GM21360 (cell line): Measurements from ENCODE around the gene DNAH2.

Experiments
- ATAC-seq: cut with Tn5 transposase; IDR thresholded peaks from one replicate; pipeline ENCODE4 v1.9.1; 2021; ENCODE audit warnings: mild to moderate bottlenecking, moderate library complexity; ENCODE audit not compliant: unreplicated experiment

Gene DNAH2

DNA sequence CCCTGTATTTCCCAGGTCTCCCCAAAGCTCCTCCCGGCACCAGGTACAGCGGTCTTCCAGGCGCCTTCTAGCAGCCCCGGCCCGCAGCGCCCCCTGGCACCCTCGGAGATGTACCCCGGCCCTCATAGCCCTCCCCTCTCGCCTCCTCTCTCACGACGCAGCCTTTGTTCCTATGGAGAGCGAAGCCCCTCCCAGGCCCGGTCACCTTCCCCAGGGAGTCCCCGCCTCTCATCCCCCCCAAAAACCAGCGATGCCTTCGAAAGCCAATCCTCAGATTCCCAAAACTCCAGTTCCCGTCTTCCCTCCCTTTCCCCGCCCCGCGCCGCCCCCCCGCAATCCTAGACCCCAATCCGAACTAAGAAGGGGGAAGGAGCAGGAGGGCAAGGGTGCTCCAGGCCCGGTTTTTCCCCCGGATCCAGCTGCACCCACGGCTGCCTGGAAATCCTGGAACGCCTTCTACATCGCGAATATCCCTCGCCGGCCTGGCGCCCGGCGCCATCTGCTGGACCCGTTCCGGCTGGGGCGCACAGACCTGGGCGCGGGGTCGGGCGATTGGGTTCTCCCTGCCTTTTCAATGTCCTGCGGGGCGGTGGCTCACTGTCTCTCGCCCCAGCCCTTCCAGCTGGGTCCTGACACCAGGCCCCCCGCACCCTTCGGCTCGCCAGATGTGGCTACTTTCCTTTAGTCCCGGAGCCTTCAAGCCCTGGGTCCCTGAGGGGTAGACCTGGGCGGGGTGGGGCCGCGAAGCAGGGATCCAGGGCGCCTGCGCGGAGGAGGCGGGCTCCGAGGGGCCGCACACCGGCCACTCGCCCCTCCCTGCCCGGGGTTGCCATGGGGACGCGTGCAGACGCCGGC is at the start of gene DNAH2:
TSS of gene DNAH2 (plus strand) at position 844 of the 855 bp plus-strand sequence. CDS start 1,991 bp downstream, outside the sequence.
- no peak for ATAC-seq

GRCh38 chr17:7668482-7668881 is 49.1 kb upstream of the DNAH2 start:
- ATAC-seq: no peak

DNA sequence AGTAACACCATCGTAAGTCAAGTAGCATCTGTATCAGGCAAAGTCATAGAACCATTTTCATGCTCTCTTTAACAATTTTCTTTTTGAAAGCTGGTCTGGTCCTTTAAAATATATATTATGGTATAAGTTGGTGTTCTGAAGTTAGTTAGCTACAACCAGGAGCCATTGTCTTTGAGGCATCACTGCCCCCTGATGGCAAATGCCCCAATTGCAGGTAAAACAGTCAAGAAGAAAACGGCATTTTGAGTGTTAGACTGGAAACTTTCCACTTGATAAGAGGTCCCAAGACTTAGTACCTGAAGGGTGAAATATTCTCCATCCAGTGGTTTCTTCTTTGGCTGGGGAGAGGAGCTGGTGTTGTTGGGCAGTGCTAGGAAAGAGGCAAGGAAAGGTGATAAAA is 44.3 kb upstream of the DNAH2 start:
- ATAC-seq: no peak

GRCh38 chr17:7674934-7675333 is 42.6 kb upstream of the DNAH2 start:
- ATAC-seq: no peak

DNA sequence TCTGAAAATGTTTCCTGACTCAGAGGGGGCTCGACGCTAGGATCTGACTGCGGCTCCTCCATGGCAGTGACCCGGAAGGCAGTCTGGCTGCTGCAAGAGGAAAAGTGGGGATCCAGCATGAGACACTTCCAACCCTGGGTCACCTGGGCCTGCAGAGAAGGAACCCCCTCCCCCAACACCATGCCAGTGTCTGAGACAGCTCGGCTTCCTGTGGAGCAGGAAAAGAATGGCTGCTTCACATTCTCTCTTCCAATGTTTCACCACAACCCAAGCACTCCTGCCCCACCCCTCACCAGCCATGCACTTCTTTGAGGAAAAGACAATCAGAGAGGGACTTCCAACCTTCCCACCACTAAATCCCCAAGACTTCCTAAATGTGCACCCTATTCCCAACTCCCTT is 41.0 kb upstream of the DNAH2 start:
- no peak for ATAC-seq

GRCh38 chr17:7677388-7678067 is 40.0 kb upstream of the DNAH2 start:
- ATAC-seq: no peak

GRCh38 chr17:7684851-7685532 is 32.6 kb upstream of the DNAH2 start:
- no peak for ATAC-seq

GRCh38 chr17:7685533-7686221 is 31.9 kb upstream of the DNAH2 start:
- peak; percentile 41 for ATAC-seq

DNA sequence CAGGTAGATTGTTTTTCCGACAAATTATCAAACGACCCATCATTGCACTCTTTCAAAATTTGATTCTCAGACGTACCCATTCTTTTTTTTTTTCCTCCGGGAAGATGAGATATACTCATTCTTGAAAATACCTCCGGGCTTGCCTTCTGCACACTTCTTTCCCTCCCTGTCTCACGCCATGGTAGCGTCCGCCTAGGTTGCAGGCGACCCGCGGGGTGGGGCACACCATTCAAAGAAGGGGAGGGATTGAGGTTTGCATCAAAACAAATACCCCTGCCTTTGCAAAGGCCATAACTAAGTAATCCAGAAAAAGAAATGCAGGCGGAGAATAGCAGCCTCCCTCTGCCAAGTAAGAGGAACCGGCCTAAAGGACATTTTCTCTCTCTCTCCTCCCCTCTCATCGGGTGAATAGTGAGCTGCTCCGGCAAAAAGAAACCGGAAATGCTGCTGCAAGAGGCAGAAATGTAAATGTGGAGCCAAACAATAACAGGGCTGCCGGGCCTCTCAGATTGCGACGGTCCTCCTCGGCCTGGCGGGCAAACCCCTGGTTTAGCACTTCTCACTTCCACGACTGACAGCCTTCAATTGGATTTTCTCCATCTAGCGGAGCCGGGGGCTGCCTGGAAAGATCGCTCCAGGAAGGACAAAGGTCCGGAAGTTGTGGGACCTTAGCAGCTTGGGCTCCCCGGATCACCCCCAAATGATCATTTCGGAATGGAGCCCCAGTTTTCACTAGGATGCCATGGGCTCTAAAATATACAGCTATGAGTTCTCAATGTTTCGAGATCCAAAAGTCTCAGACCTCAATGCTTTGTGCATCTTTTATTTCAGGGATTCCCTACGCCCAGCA is 31.1 kb upstream of the DNAH2 start:
- ATAC-seq: peak; percentile 37

GRCh38 chr17:7687072-7687907 is 30.3 kb upstream of the DNAH2 start, which contains the start of gene TP53:
Gene TP53 (minus strand): TSS chr17:7687490. CDS start chr17:7676594, 10,896 bp downstream.
- ATAC-seq: peak; percentile 37

GRCh38 chr17:7687908-7688807 is 29.4 kb upstream of the DNAH2 start, which contains the start of gene WRAP53:
Gene WRAP53 (plus strand): TSS chr17:7688477. CDS start chr17:7688649, 172 bp downstream.
- peak; percentile 52 for ATAC-seq

DNA sequence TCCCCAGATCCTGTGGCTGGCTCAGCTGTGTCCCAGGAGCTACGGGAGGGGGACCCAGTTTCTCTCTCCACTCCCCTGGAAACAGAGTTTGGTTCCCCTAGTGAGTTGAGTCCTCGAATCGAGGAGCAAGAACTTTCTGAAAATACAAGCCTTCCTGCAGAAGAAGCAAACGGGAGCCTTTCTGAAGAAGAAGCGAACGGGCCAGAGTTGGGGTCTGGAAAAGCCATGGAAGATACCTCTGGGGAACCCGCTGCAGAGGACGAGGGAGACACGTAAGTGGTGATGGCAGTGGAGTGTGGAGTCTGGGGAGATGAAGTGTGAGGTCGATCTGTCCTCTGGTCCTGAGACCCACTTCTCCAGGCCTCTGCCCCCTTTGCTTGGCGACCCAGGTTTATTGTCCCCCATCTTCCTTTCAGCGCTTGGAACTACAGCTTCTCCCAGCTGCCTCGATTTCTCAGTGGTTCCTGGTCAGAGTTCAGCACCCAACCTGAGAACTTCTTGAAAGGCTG is 28.7 kb upstream of the DNAH2 start:
- no peak for ATAC-seq

- no peak for ATAC-seq
Observed at GRCh38 chr17:7695586-7695985, 22.0 kb upstream of the DNAH2 start.

GRCh38 chr17:7697828-7698588 is 19.5 kb upstream of the DNAH2 start:
- no peak for ATAC-seq

GRCh38 chr17:7700510-7700909 is 17.0 kb upstream of the DNAH2 start:
- no peak for ATAC-seq

DNA sequence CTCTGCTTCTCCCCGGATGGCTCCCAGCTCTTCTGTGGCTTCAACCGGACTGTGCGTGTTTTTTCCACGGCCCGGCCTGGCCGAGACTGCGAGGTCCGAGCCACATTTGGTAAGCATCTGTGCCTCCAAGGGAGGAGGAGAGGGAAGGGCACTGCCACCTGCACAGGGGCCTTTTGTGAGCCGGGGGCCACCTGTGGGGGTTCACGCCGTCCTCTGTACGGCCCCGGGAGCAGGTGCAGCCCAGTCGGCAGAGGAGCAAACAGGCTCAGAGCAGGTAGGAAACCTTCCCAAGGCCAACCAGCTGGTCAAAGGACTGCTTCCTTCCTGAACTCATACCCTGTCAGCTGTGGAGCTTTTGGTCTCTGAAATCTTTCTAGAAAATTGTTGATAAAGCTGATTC is 15.9 kb upstream of the DNAH2 start:
- ATAC-seq: no peak

GRCh38 chr17:7702776-7703175 is 14.8 kb upstream of the DNAH2 start:
- ATAC-seq: no peak
